GM12878 (cell line): ENCODE data around the gene LAS1L. TPM values are rescaled to one million over a fixed set of nuclear protein-coding genes. Genes with fewer than 3 reads are reported as not detected.

Experiments used
- ATAC-seq: fragments of 200-7000 bp; cut with Tn5 transposase; 3 replicates; pipeline ENCODE4 v1.9.1; 2020; ENCODE audit warnings: mild to moderate bottlenecking, moderate library complexity
- BruUV-seq: library from RNA; stranded (reverse); fragments of 400-500 nt; replicated peaks from 2 replicates; lab custom pipeline; 2021; lab: Mats Ljungman, UMichigan
- CTCF ChIA-PET: fragments of 300-600 bp; sonication (Branson Sonifier 250); formaldehyde crosslinking; extraction: SDS; loops from one replicate; lab custom pipeline; 2021; ENCODE audit warnings: inconsistent platforms; lab: Yijun Ruan, JAX
- POLR2A ChIA-PET: fragments of 350-600 bp; formaldehyde crosslinking; extraction: SDS; loops from one replicate; lab custom pipeline; 2021; ENCODE audit warnings: inconsistent platforms; lab: Charles Lee
- RAD21 ChIA-PET: fragments of 300-600 bp; sonication (Branson Sonifier 250); formaldehyde crosslinking; loops from one replicate; lab custom pipeline; 2023; ENCODE audit warnings: antibody characterized with exemption; ENCODE audit not compliant: unreplicated experiment; lab: Charles Lee
- SMC1A ChIA-PET: fragments of 300-600 bp; sonication (Branson Sonifier 250); formaldehyde crosslinking; loops from one replicate; lab custom pipeline; 2023; ENCODE audit not compliant: unreplicated experiment, uncharacterized antibody; lab: Charles Lee
- DNase-seq: peaks from one replicate; pipeline ENCODE4 v3.0.0-alpha.2; 2011; ENCODE audit warnings: low read depth, low spot score
- FAIRE-seq: peaks from 3 replicates; lab custom pipeline; 2011; peaks lifted over from hg19 to GRCh38; lab: Jason Lieb, UNC
- H2AFZ ChIP-seq: 2 replicates; pipeline ENCODE4 v1.6.0; 2011; ENCODE audit warnings: low read depth, low read length, control low read depth; ENCODE audit not compliant: control insufficient read depth
- H3K27ac ChIP-seq: 2 replicates; pipeline ENCODE4 v1.5.1; 2011; ENCODE audit warnings: control low read depth; ENCODE audit not compliant: control insufficient read depth, insufficient read depth
- H3K27me3 ChIP-seq, 2 experiments: replicated peaks in 1 of 2; 2 replicates each; pipeline versions ENCODE4 v1.6.0 to v1.6.1; 2011; ENCODE audit warnings: low read length in 1 of 2; ENCODE audit not compliant: control insufficient read depth in 2 of 2, insufficient read depth in 2 of 2
- H3K36me3 ChIP-seq, 2 experiments: 2 replicates each; pipeline ENCODE4 v1.5.1; 2011; ENCODE audit warnings: low read length in 1 of 2; ENCODE audit not compliant: control insufficient read depth in 2 of 2, insufficient read depth in 2 of 2
- H3K4me1 ChIP-seq: 2 replicates; pipeline ENCODE4 v1.6.1; 2011; ENCODE audit warnings: mild to moderate bottlenecking, low read length, moderate library complexity, mixed read lengths; ENCODE audit not compliant: control insufficient read depth, insufficient read depth
- H3K4me2 ChIP-seq: 2 replicates; pipeline ENCODE4 v1.6.0; 2011; ENCODE audit warnings: control low read depth; ENCODE audit not compliant: control insufficient read depth, insufficient read depth
- H3K4me3 ChIP-seq: fragments of 200-600 bp; sonication (generic); 2 replicates; pipeline ENCODE4 v1.5.1; 2016
- H3K79me2 ChIP-seq: 2 replicates; pipeline ENCODE4 v1.6.0; 2011; ENCODE audit warnings: low read length; ENCODE audit not compliant: control insufficient read depth, insufficient read depth
- H3K9ac ChIP-seq: 2 replicates; pipeline ENCODE4 v1.8.0; 2011; ENCODE audit warnings: low read length, control low read depth, mixed read lengths; ENCODE audit not compliant: control insufficient read depth, insufficient read depth
- H3K9me3 ChIP-seq: replicated peaks from 3 replicates; pipeline ENCODE4 v1.5.1; 2011; ENCODE audit warnings: mild to moderate bottlenecking, low read length; ENCODE audit not compliant: control insufficient read depth, insufficient read depth
- H4K20me1 ChIP-seq: 2 replicates; pipeline ENCODE4 v1.6.0; 2011; ENCODE audit not compliant: control insufficient read depth, insufficient read depth
- BCLAF1 ChIP-seq: fragments of 450-650 bp; IDR thresholded peaks from 2 replicates; pipeline ENCODE4 v1.6.1; 2017; ENCODE audit warnings: antibody characterized with exemption, mild to moderate bottlenecking, moderate library complexity
- BHLHE40 ChIP-seq, 2 experiments: fragments of 450-650 bp in 1 of 2; IDR thresholded peaks; 2 replicates each; pipeline ENCODE4 v1.6.1; 2011 to 2017; ENCODE audit warnings: low read depth in 2 of 2, borderline replicate concordance in 1 of 2, improper control_type of control experiment in 1 of 2, low read length in 1 of 2, mild to moderate bottlenecking in 1 of 2
- CBX5 ChIP-seq: sonication (generic); IDR thresholded peaks from 2 replicates; pipeline ENCODE4 v1.6.1; 2016; ENCODE audit warnings: low read depth, moderate library complexity, mild to moderate bottlenecking, inconsistent platforms
- CTCF ChIP-seq, 3 experiments: IDR thresholded peaks in 2 of 3; conservative IDR thresholded peaks in 1 of 3; 2 replicates each; pipeline ENCODE4 v1.5.1; 2011; ENCODE audit warnings: low read depth in 3 of 3, low read length in 3 of 3, mild to moderate bottlenecking in 3 of 3, control low read depth in 2 of 3, moderate library complexity in 2 of 3, inconsistent platforms in 1 of 3, mixed read lengths in 1 of 3; ENCODE audit not compliant: control insufficient read depth in 2 of 3, insufficient read depth in 1 of 3; ENCODE audit errors: extremely low read depth in 1 of 3
- ETV6 ChIP-seq, 2 experiments: fragments of 450-650 bp in 1 of 2; IDR thresholded peaks in 1 of 2; conservative IDR thresholded peaks in 1 of 2; 2 replicates each; pipeline ENCODE4 v1.6.1; 2014; ENCODE audit warnings: antibody characterized with exemption in 1 of 2, borderline replicate concordance in 1 of 2, low read depth in 1 of 2, mild to moderate bottlenecking in 1 of 2, moderate library complexity in 1 of 2
- JUND ChIP-seq: IDR thresholded peaks from 2 replicates; pipeline ENCODE4 v1.6.1; 2012; ENCODE audit warnings: low read depth, mild to moderate bottlenecking, low read length, improper control_type of control experiment, moderate library complexity
- LARP7 ChIP-seq: fragments of 450-650 bp; IDR thresholded peaks from 2 replicates; pipeline ENCODE4 v1.6.1; 2017; ENCODE audit warnings: mild to moderate bottlenecking
- NFXL1 ChIP-seq: fragments of 450-650 bp; IDR thresholded peaks from 2 replicates; pipeline ENCODE4 v1.6.1; 2017; ENCODE audit warnings: antibody characterized with exemption, mild to moderate bottlenecking, borderline replicate concordance
- PML ChIP-seq: IDR thresholded peaks from 2 replicates; pipeline ENCODE4 v1.6.1; 2012; ENCODE audit warnings: low read length, inconsistent platforms
- RBBP5 ChIP-seq: fragments of 200-600 bp; sonication (generic); conservative IDR thresholded peaks from 2 replicates; pipeline ENCODE4 v1.6.1; 2016
- REST ChIP-seq: IDR thresholded peaks from 2 replicates; pipeline ENCODE4 v1.6.1; 2012; ENCODE audit warnings: mild to moderate bottlenecking, low read depth, low read length
- SMAD5 ChIP-seq: IDR thresholded peaks from 2 replicates; pipeline ENCODE4 v1.6.1; 2016; ENCODE audit warnings: antibody characterized with exemption, low read depth
- SP1 ChIP-seq: IDR thresholded peaks from one replicate; pipeline ENCODE4 v1.6.1; 2011; ENCODE audit warnings: low read depth, low read length
- USF1 ChIP-seq: IDR thresholded peaks from 2 replicates; pipeline ENCODE4 v1.6.1; 2011; ENCODE audit warnings: borderline replicate concordance, low read depth, mild to moderate bottlenecking, moderate library complexity, mixed read lengths, low read length; ENCODE audit not compliant: insufficient read depth; ENCODE audit errors: extremely low read length
- ZNF207 ChIP-seq: fragments of 450-650 bp; IDR thresholded peaks from 2 replicates; pipeline ENCODE4 v1.6.1; 2014; ENCODE audit warnings: antibody characterized with exemption, mild to moderate bottlenecking, borderline replicate concordance
- WGBS: methylation state at CpG from one replicate; pipeline ENCODE4 v1.1.6; 2016; ENCODE audit warnings: low lambda C conversion rate; ENCODE audit not compliant: insufficient replicate concordance, insufficient coverage; ENCODE audit errors: missing lambda C conversion rate; 5-methylcytosine and 5-hydroxymethylcytosine counted together
- in situ Hi-C: fragments of 300-500 bp; cut with MboI; formaldehyde crosslinking; loops from 9 replicates; pipeline ENCODE4 v1.14.3; 2018; ENCODE audit warnings: mixed read lengths
- intact Hi-C: fragments of 100-400 bp; cut with micrococcal nuclease; formaldehyde crosslinking; loops from one replicate; pipeline ENCODE4 v1.14.2; 2022; ENCODE audit not compliant: unreplicated experiment
- polyA plus RNA-seq, 11 experiments: library from polyadenylated mRNA; depleted of rRNA in 4 of 11; unstranded in 6 of 11; stranded (reverse) in 5 of 11; fragments of >200 nt; fragmentation: Nextera tagmentation in 4 of 11; fragmentation: Illumina TruSeq in 1 of 11; extraction: Ambion mirVana in 4 of 11; extraction: Trizol in 1 of 11; gene quantifications; 1 replicate in 1 of 11; 2 replicates in 10 of 11; pipeline versions ENCODE4 v1.2.1 to v1.2.3, GENCODE V29; 2011 to 2016; ENCODE audit warnings: inconsistent platforms in 2 of 11, missing spikeins in 2 of 11, low read depth in 1 of 11
- total RNA-seq, 4 experiments: library from RNA; depleted of rRNA in 3 of 4; stranded (reverse); fragments of >200 nt in 3 of 4; fragmentation: Illumina TruSeq in 1 of 4; extraction: Trizol in 1 of 4; gene quantifications; 2 replicates each; pipeline versions ENCODE4 v1.2.1 to v1.2.3, GENCODE V29; 2013 to 2021

The LAS1L gene
- total and polyA plus RNA-seq, 10 of the 15 experiments (the other 5 are each of a cell fraction or from before 2014, with no cell fraction given): 27.4 to 100 (median 56.4) TPM

DNA sequence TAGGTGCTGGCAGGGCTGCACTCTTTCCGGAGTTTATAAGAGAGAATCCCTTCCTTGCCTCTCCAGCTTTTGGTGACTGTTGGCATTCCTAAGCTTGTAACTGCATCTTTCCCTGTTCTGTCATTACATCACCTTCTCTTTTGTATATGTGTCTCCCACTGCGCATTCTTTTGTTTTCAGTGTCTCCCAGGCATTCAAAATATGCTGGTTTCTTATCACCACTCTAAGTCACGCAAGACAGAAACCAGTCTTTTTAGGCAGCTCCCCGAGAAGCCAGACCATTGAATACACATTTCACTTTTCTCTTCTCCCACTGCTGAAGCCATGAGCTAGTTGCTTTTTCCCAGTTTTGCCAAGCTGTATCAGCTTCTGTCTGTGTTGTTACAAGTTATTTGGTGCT is 71.0 kb downstream of the LAS1L start:
- DNase-seq: no peak
- Histone ChIP-seq H3K9ac (no peak overlapping the region), H3K4me3 (no peak overlapping the region), H4K20me1 (no peaks in the 10 kb centered on the region), H3K27me3 (no peaks in the 10 kb centered on the region), H2AFZ (no peak overlapping the region), H3K36me3 (no peaks in the 10 kb centered on the region), H3K27ac (no peak overlapping the region), H3K4me1 (no peaks in the 10 kb centered on the region), H3K79me2 (no peaks in the 10 kb centered on the region), H3K9me3 (no peaks in the 10 kb centered on the region), H3K4me2 (no peak overlapping the region)
- intact Hi-C loops (no loop called here), in situ Hi-C loops (no loop called here)
- BruUV-seq: no TSS peak
- SMC1A ChIA-PET: interaction anchor here (1.5 kb wide), 1 partner anchor 12 kb away, joined by 3 read pairs; no protein-coding TSS in a partner anchor
- no peak for ATAC-seq
- no peak for FAIRE-seq
- 25% methylated on average over 4 of the region's 4 CpGs for WGBS
- CTCF ChIA-PET: no interaction called here
- RAD21 ChIA-PET: no interaction called here
- POLR2A ChIA-PET: no interaction called here
- TF ChIP-seq CTCF (IDR thresholded peaks at IDR 0.05 in 2 of 3, conservative IDR thresholded peaks at IDR 0.05 in 1 of 3; ENCODE audit: control insufficient read depth in 2 of 3, extremely low read depth in 1 of 3, insufficient read depth in 1 of 3, low read depth in 3 of 3, low read length in 3 of 3) (no peak), PML (no peak), ETV6 (conservative IDR thresholded peaks at IDR 0.05 in 1 of 2, IDR thresholded peaks at IDR 0.05 in 1 of 2; ENCODE audit: borderline replicate concordance in 1 of 2, low read depth in 1 of 2) (no peak), BHLHE40 (IDR thresholded peaks at IDR 0.05; ENCODE audit: borderline replicate concordance in 1 of 2, low read depth in 2 of 2, low read length in 1 of 2) (no peak), CBX5 (no peak), SMAD5 (no peak), REST (no peak), NFXL1 (no peak), USF1 (no peak), RBBP5 (no peak), LARP7 (no peak), JUND (no peak), ZNF207 (no peak), BCLAF1 (no peak), SP1 (no peak)
